B cell (primary cell): ENCODE measurements around the gene TRPM1. TPM values are rescaled to one million over a fixed set of nuclear protein-coding genes. Genes with fewer than 3 reads are reported as not detected.

Source experiments
- ATAC-seq: fragments of 200-7000 bp; cut with Tn5 transposase; one replicate; pipeline ENCODE4 v1.10.0; 2021; ENCODE audit warnings: low read depth, mild to moderate bottlenecking, moderate number of reproducible peaks, moderate library complexity
- CTCF ChIA-PET: fragments of 350-600 bp; sonication (Branson Sonifier 250); formaldehyde crosslinking; loops from one replicate; lab custom pipeline; 2021; ENCODE audit warnings: antibody characterized with exemption, inconsistent platforms; lab: Charles Lee
- POLR2A ChIA-PET: fragments of 350-600 bp; sonication (Branson Sonifier 250); formaldehyde crosslinking; loops from one replicate; lab custom pipeline; 2021; ENCODE audit warnings: antibody characterized with exemption; lab: Charles Lee
- DNase-seq: peaks from one replicate; pipeline ENCODE4 v3.0.0; 2013
- H2AFZ ChIP-seq: 2 replicates; pipeline ENCODE4 v1.6.1; 2012; ENCODE audit warnings: mild to moderate bottlenecking, low read depth, low read length; ENCODE audit not compliant: insufficient read depth, poor library complexity, severe bottlenecking
- H3K27ac ChIP-seq, 2 donors: 1 replicate in 1 of 2; 2 replicates in 1 of 2; pipeline ENCODE4 v1.5.1; 2012 to 2013; ENCODE audit warnings: low read length in 2 of 2, mild to moderate bottlenecking in 2 of 2, moderate library complexity in 1 of 2
- H3K27me3 ChIP-seq, 4 experiments: fragments of 200-600 bp in 1 of 4; sonication (generic) in 1 of 4; replicated peaks in 1 of 4; 1 replicate in 2 of 4; 2 replicates in 2 of 4; pipeline versions ENCODE4 v1.6.1 to v1.7.0; 2013 to 2016; ENCODE audit warnings: low read length in 3 of 4, mild to moderate bottlenecking in 2 of 4, mixed read lengths in 1 of 4, moderate library complexity in 1 of 4; ENCODE audit not compliant: insufficient read depth in 4 of 4, control insufficient read depth in 3 of 4; ENCODE audit errors: control extremely low read depth in 1 of 4
- H3K36me3 ChIP-seq, 2 experiments: replicated peaks in 1 of 2; 1 replicate in 1 of 2; 2 replicates in 1 of 2; pipeline versions ENCODE4 v1.6.1 to v1.7.1; 2013; ENCODE audit warnings: low read length in 1 of 2; ENCODE audit not compliant: insufficient read depth in 2 of 2, control insufficient read depth in 1 of 2; ENCODE audit errors: control extremely low read depth in 1 of 2, extremely low read depth in 1 of 2
- H3K4me1 ChIP-seq, 2 donors: fragments of 200-600 bp in 1 of 2; sonication (generic) in 1 of 2; 1 replicate in 1 of 2; 2 replicates in 1 of 2; pipeline versions ENCODE4 v1.5.1 to v1.6.1; 2013 to 2017; ENCODE audit warnings: low read length in 2 of 2; ENCODE audit not compliant: control insufficient read depth in 2 of 2, insufficient read depth in 2 of 2
- H3K4me2 ChIP-seq: replicated peaks from 2 replicates; pipeline ENCODE3; 2012; ENCODE audit warnings: mild to moderate bottlenecking, low read depth, low read length; ENCODE audit not compliant: poor library complexity, severe bottlenecking
- H3K4me3 ChIP-seq, 5 experiments: fragments of 200-600 bp in 1 of 5; sonication (generic) in 1 of 5; 1 replicate in 3 of 5; 2 replicates in 2 of 5; pipeline versions ENCODE4 v1.5.1 to v1.7.0; 2011 to 2016; ENCODE audit warnings: low read length in 4 of 5, mild to moderate bottlenecking in 4 of 5, low read depth in 2 of 5, control low read depth in 1 of 5, moderate library complexity in 1 of 5; ENCODE audit not compliant: insufficient read depth in 1 of 5; ENCODE audit errors: control extremely low read depth in 1 of 5, extremely low read depth in 1 of 5
- H3K79me2 ChIP-seq: fragments of 200-600 bp; sonication (generic); one replicate; pipeline ENCODE4 v1.6.0; 2016; ENCODE audit warnings: low read length; ENCODE audit not compliant: control insufficient read depth, insufficient read depth
- H3K9ac ChIP-seq: fragments of 200-600 bp; sonication (generic); 2 replicates; pipeline ENCODE4 v1.6.1; 2017; ENCODE audit warnings: mild to moderate bottlenecking, low read length, moderate library complexity
- H3K9me3 ChIP-seq, 3 donors: one replicate each; pipeline versions ENCODE4 v1.6.1 to v1.7.1; 2013; ENCODE audit warnings: low read length in 2 of 3; ENCODE audit not compliant: control insufficient read depth in 2 of 3, insufficient read depth in 1 of 3; ENCODE audit errors: control extremely low read depth in 1 of 3
- H4K20me1 ChIP-seq: 2 replicates; pipeline ENCODE4 v1.6.0; 2012; ENCODE audit warnings: mild to moderate bottlenecking, low read length; ENCODE audit not compliant: insufficient read depth, control insufficient read depth, poor library complexity, severe bottlenecking
- H3K27ac Mint-ChIP-seq: one replicate; pipeline ENCODE4 v1.8.0; 2021; ENCODE audit warnings: mixed read lengths
- H3K27me3 Mint-ChIP-seq: one replicate; pipeline ENCODE4 v1.8.0; 2021; ENCODE audit warnings: mixed read lengths
- H3K4me1 Mint-ChIP-seq: one replicate; pipeline ENCODE4 v1.8.0; 2021; ENCODE audit warnings: mixed read lengths
- H3K4me3 Mint-ChIP-seq: one replicate; pipeline ENCODE4 v1.8.0; 2021; ENCODE audit warnings: mixed read lengths
- H3K9me3 Mint-ChIP-seq: one replicate; pipeline ENCODE4 v1.8.0; 2022; ENCODE audit warnings: mixed read lengths; ENCODE audit not compliant: insufficient read depth
- CTCF ChIP-seq: fragments of 200-600 bp; IDR thresholded peaks from one replicate; pipeline ENCODE4 v1.8.0; 2022; ENCODE audit warnings: antibody characterized with exemption, mild to moderate bottlenecking
- EZH2 ChIP-seq: IDR thresholded peaks from 2 replicates; pipeline ENCODE4 v1.6.1; 2012; ENCODE audit warnings: borderline replicate concordance, low read depth, mild to moderate bottlenecking, moderate library complexity, low read length; ENCODE audit not compliant: insufficient read depth, poor library complexity, severe bottlenecking
- WGBS: methylation state at CpG from one replicate; pipeline ENCODE4 v1.1.5; 2013; ENCODE audit warnings: missing lambda C conversion rate; ENCODE audit not compliant: insufficient coverage; 5-methylcytosine and 5-hydroxymethylcytosine counted together
- intact Hi-C: fragments of 100-400 bp; cut with micrococcal nuclease; formaldehyde crosslinking; loops from one replicate; pipeline ENCODE4 v1.10.0; 2022
- polyA plus RNA-seq: library from polyadenylated mRNA; depleted of rRNA; stranded (reverse); fragments of >200 nt; gene quantifications from 2 replicates; pipeline ENCODE4 v1.2.3, GENCODE V29; 2012
- total RNA-seq, 2 donors: library from RNA; stranded (reverse); fragments of 120-200 nt in 1 of 2; gene quantifications; 1 replicate in 1 of 2; 2 replicates in 1 of 2; pipeline versions ENCODE4 v1.2.3 to v1.2.4, GENCODE V29; 2013 to 2022

Gene TRPM1
- total and polyA plus RNA-seq, 2 donors (not counting 1 experiment from before 2014, with no cell fraction given): 0.07 TPM; not detected in 1

- peak overlapping the region in 1 of 5 experiments; percentile 23 for H3K4me3 ChIP-seq
- H3K27me3 Mint-ChIP-seq: no peaks in the 10 kb centered on the region
- no peaks in the 10 kb centered on the region for H4K20me1 ChIP-seq
- H3K9me3 ChIP-seq: peaks cover 5 to 18% (median 13%) of the 10 kb centered on the region in 3 donors
- POLR2A ChIA-PET: interaction anchor here (0.6 to 1.3 kb wide), 2 partner anchors 9 to 351 kb away, joined by 5 to 8 read pairs; no protein-coding TSS in a partner anchor
- DNase-seq: no peak
- H3K27ac Mint-ChIP-seq: peak overlapping the region; percentile 96
- 0% methylated on average over 1 of the region's 2 CpGs for WGBS
- peak overlapping the region; percentile 1 for H3K9ac ChIP-seq
- H3K4me2 ChIP-seq: peak overlapping the region; percentile 48
- no peaks in the 10 kb centered on the region for H3K27me3 ChIP-seq
- H3K4me1 ChIP-seq: peaks cover 30 to 35% of the 10 kb centered on the region in 2 donors
- H3K9me3 Mint-ChIP-seq: peaks cover 2% of the 10 kb centered on the region
- TF ChIP-seq EZH2 (no peak), CTCF (no peak)
- intact Hi-C loops: loop anchor here (1.0 to 5.0 kb wide), 2 partner anchors 9 to 37 kb away; no protein-coding TSS in a partner anchor
- H2AFZ ChIP-seq: peak overlapping the region; percentile 31
- peaks cover 40% of the 10 kb centered on the region for H3K4me1 Mint-ChIP-seq
- H3K27ac ChIP-seq: peak overlapping the region; percentile 68 to 73
- CTCF ChIA-PET: interaction anchor here (0.8 to 3.4 kb wide), 9 partner anchors 8 to 114 kb away, joined by 3 to 15 read pairs (median 4); no protein-coding TSS in a partner anchor
- peak overlapping the region; percentile 70 for H3K4me3 Mint-ChIP-seq
- no peaks in the 10 kb centered on the region for H3K79me2 ChIP-seq
- no peaks in the 10 kb centered on the region for H3K36me3 ChIP-seq
- no peak for ATAC-seq
Observed at GRCh38 chr15:31014608-31014925, 87.0 kb downstream of the TRPM1 start.

DNA sequence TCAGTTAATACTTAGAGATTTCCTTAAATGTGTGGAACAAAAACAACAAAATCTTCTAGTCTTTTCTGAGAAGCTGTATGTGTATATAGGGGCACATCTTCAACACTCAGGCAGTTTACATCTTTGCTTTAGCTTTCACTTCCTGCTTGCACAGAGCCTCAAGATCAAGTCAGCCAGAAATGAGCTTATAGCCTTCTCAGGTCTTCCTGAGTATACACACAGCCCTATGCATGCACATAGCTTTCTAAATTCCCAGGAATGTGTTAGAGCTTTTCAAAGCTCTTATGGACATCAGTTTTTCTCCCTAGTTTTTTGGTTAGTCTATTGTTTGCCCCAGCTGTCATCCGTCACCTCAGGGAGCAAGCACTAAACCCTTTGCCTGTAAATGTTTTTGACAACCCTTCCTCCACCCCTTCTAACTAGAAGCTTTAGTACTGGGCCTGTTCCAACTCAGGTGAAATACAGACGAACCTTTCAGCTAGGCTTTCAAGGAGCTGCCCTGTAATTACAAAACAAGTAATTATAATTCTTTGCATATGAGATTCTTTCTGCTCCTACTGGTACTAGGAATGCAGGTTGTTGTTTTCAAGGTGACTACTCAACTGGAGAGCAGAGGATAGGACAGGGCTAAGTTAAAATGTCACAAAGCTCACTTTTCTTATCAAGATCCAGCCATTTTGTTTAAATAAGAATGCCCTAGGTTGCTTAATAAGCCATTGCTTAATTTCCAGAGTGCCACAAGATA, 87.5 kb downstream of the TRPM1 start:
- H3K36me3 ChIP-seq: no peaks in the 10 kb centered on the region
- H2AFZ ChIP-seq: peak overlapping the region; percentile 31
- H3K9me3 Mint-ChIP-seq: peaks cover 2% of the 10 kb centered on the region
- peak; percentile 65 for DNase-seq
- peaks cover 43% of the 10 kb centered on the region for H3K4me1 Mint-ChIP-seq
- peak overlapping the region; percentile 70 for H3K4me3 Mint-ChIP-seq
- H3K79me2 ChIP-seq: no peaks in the 10 kb centered on the region
- peaks cover 5 to 18% (median 13%) of the 10 kb centered on the region in 3 donors for H3K9me3 ChIP-seq
- peak overlapping the region; percentile 68 to 73 for H3K27ac ChIP-seq
- no peaks in the 10 kb centered on the region for H4K20me1 ChIP-seq
- intact Hi-C loops: loop anchor here (1.0 to 5.0 kb wide), 2 partner anchors 9 to 37 kb away; no protein-coding TSS in a partner anchor
- no peaks in the 10 kb centered on the region for H3K27me3 Mint-ChIP-seq
- H3K27me3 ChIP-seq: no peaks in the 10 kb centered on the region
- peaks cover 30 to 36% of the 10 kb centered on the region in 2 donors for H3K4me1 ChIP-seq
- ATAC-seq: peak; percentile 95
- ChIA-PET CTCF (interaction anchor here (0.6 to 3.4 kb wide), 11 partner anchors 9 to 310 kb away, joined by 3 to 15 read pairs (median 4); no protein-coding TSS in a partner anchor), POLR2A (interaction anchor here (0.5 to 1.3 kb wide), 2 partner anchors 9 to 16 kb away, joined by 4 to 5 read pairs; no protein-coding TSS in a partner anchor)
- TF ChIP-seq CTCF: no peak
- no peak for TF ChIP-seq EZH2
- peak overlapping the region; percentile 96 for H3K27ac Mint-ChIP-seq
- H3K4me2 ChIP-seq: peak overlapping the region; percentile 48
- peak overlapping the region in 1 of 5 experiments; percentile 23 for H3K4me3 ChIP-seq
- no CpG with 5 or more reads among the region's 2 CpGs for WGBS
- H3K9ac ChIP-seq: peak overlapping the region; percentile 1
